DND-41 (cell line): ENCODE data around the gene SLX4IP.

Experiments used
- ATAC-seq: fragments of 200-7000 bp; cut with Tn5 transposase; 3 replicates; pipeline ENCODE4 v1.9.1; 2021; ENCODE audit warnings: low read depth; ENCODE audit not compliant: insufficient read depth
- DNase-seq: peaks from one replicate; pipeline ENCODE4 v3.0.0-alpha.2; 2020
- H2AFZ ChIP-seq: 2 replicates; pipeline ENCODE4 v1.6.0; 2012; ENCODE audit warnings: low read depth, low read length
- H3K27ac ChIP-seq: 2 replicates; pipeline ENCODE4 v1.5.1; 2012; ENCODE audit warnings: low read length, inconsistent platforms
- H3K27me3 ChIP-seq: fragments of 200-600 bp; sonication (generic); 2 replicates; pipeline ENCODE4 v1.6.0; 2012; ENCODE audit warnings: low read length, mild to moderate bottlenecking, inconsistent platforms; ENCODE audit not compliant: insufficient read depth, poor library complexity
- H3K36me3 ChIP-seq: 2 replicates; pipeline ENCODE4 v1.5.1; 2012; ENCODE audit warnings: low read length, inconsistent platforms; ENCODE audit not compliant: insufficient read depth
- H3K4me1 ChIP-seq: 2 replicates; pipeline ENCODE4 v1.5.1; 2012; ENCODE audit warnings: mild to moderate bottlenecking, low read length; ENCODE audit not compliant: insufficient read depth
- H3K4me2 ChIP-seq: 2 replicates; pipeline ENCODE4 v1.6.0; 2012; ENCODE audit warnings: mild to moderate bottlenecking, moderate library complexity, low read length, inconsistent platforms; ENCODE audit not compliant: insufficient read depth
- H3K4me3 ChIP-seq, 2 experiments: fragments of 200-600 bp in 1 of 2; shearing (Covaris generic) in 1 of 2; 2 replicates each; pipeline ENCODE4 v1.5.1; 2012 to 2016; ENCODE audit warnings: inconsistent platforms in 2 of 2, low read length in 2 of 2, mild to moderate bottlenecking in 2 of 2, low read depth in 1 of 2, moderate library complexity in 1 of 2
- H3K79me2 ChIP-seq: 2 replicates; pipeline ENCODE4 v1.6.0; 2012; ENCODE audit warnings: low read length, inconsistent platforms; ENCODE audit not compliant: insufficient read depth
- H3K9ac ChIP-seq: 2 replicates; pipeline ENCODE4 v1.6.0; 2012; ENCODE audit warnings: low read depth, mild to moderate bottlenecking, inconsistent platforms, low read length, moderate library complexity
- H3K9me3 ChIP-seq: 2 replicates; pipeline ENCODE4 v1.5.1; 2012; ENCODE audit warnings: low read length, moderate library complexity, mild to moderate bottlenecking, inconsistent platforms; ENCODE audit not compliant: insufficient read depth, severe bottlenecking
- H4K20me1 ChIP-seq: 2 replicates; pipeline ENCODE4 v1.6.0; 2012; ENCODE audit warnings: low read length; ENCODE audit not compliant: insufficient read depth
- EZH2 ChIP-seq: IDR thresholded peaks from 3 replicates; pipeline ENCODE4 v1.6.1; 2012; ENCODE audit warnings: borderline replicate concordance, low read depth, mild to moderate bottlenecking, moderate library complexity, low read length, inconsistent platforms; ENCODE audit not compliant: severe bottlenecking
- TF ChIP-seq, protein P1 (sequence below): IDR thresholded peaks from 2 replicates; pipeline ENCODE4 v1.5.1; 2012; ENCODE audit warnings: borderline replicate concordance, low read length, moderate library complexity, mild to moderate bottlenecking; ENCODE audit not compliant: poor library complexity, severe bottlenecking; ENCODE audit errors: extremely low read depth

The SLX4IP gene

DNA sequence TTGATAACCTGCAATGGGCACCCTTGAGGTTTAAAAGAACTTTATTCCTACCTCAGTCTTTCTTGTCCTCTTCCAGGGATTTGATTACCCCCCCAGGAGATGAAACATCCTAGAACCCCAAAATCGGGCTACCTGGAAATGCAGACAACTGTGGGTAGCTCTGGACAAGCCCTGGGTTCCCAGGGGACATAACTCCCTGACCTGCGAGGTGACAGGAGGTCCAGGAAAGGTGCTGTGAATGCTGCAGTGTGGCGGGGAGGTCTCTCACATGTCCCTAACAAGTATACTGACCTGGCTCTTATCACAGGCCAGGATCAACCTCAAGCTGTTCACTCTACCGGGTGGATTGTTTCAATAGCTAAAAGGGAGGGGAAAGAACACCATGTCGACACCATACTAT is 227.0 kb downstream of the SLX4IP start:
- Histone ChIP-seq H4K20me1 (no peaks in the 10 kb centered on the region), H3K27ac (no peak overlapping the region), H3K4me1 (no peaks in the 10 kb centered on the region), H3K4me2 (no peak overlapping the region), H3K27me3 (no peaks in the 10 kb centered on the region), H3K9me3 (no peaks in the 10 kb centered on the region), H3K4me3 (no peak overlapping the region), H2AFZ (no peak overlapping the region), H3K79me2 (no peaks in the 10 kb centered on the region), H3K36me3 (no peaks in the 10 kb centered on the region), H3K9ac (no peak overlapping the region)
- no peak for TF ChIP-seq EZH2
- TF ChIP-seq, protein P1, sequence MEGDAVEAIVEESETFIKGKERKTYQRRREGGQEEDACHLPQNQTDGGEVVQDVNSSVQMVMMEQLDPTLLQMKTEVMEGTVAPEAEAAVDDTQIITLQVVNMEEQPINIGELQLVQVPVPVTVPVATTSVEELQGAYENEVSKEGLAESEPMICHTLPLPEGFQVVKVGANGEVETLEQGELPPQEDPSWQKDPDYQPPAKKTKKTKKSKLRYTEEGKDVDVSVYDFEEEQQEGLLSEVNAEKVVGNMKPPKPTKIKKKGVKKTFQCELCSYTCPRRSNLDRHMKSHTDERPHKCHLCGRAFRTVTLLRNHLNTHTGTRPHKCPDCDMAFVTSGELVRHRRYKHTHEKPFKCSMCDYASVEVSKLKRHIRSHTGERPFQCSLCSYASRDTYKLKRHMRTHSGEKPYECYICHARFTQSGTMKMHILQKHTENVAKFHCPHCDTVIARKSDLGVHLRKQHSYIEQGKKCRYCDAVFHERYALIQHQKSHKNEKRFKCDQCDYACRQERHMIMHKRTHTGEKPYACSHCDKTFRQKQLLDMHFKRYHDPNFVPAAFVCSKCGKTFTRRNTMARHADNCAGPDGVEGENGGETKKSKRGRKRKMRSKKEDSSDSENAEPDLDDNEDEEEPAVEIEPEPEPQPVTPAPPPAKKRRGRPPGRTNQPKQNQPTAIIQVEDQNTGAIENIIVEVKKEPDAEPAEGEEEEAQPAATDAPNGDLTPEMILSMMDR, result no peak
- ATAC-seq, result no peak
- no peak for DNase-seq

GRCh38 chr20:10662661-10663458 is 227.8 kb downstream of the SLX4IP start:
- ATAC-seq, result no peak
- no peaks in the 10 kb centered on the region for H3K9me3 ChIP-seq
- no peak overlapping the region for H3K27ac ChIP-seq
- H3K4me3 ChIP-seq, result no peak overlapping the region
- H3K9ac ChIP-seq, result no peak overlapping the region
- no peaks in the 10 kb centered on the region for H3K36me3 ChIP-seq
- no peak for DNase-seq
- no peaks in the 10 kb centered on the region for H3K27me3 ChIP-seq
- no peak overlapping the region for H2AFZ ChIP-seq
- H3K4me1 ChIP-seq, result no peaks in the 10 kb centered on the region
- no peaks in the 10 kb centered on the region for H4K20me1 ChIP-seq
- H3K4me2 ChIP-seq, result no peak overlapping the region
- no peaks in the 10 kb centered on the region for H3K79me2 ChIP-seq
- no peak for TF ChIP-seq EZH2
- TF ChIP-seq, protein P1, result no peak

DNA sequence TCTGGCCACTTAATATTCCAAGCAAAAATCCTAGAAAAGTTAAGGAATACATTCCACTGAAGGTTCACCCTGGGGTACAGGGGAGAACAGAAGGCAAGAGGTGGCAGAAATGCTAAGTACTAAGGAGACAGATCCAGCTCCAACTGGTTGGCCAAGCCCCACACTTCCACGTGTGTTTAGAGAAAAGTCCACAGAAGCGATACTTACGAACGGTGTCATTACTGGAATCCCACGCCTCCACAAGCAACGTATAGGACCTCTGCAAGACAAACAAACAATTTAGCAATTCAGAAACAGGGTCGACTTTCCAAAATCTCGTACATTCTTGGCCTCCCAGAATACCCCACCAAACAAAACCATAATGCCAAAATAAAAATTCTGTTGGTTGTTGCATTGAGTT is 228.7 kb downstream of the SLX4IP start:
- no peaks in the 10 kb centered on the region for H3K79me2 ChIP-seq
- H4K20me1 ChIP-seq, result no peaks in the 10 kb centered on the region
- no peak overlapping the region for H3K4me2 ChIP-seq
- no peaks in the 10 kb centered on the region for H3K27me3 ChIP-seq
- no peak overlapping the region for H2AFZ ChIP-seq
- H3K36me3 ChIP-seq, result no peaks in the 10 kb centered on the region
- ATAC-seq (no peak), DNase-seq (no peak)
- no peak overlapping the region for H3K9ac ChIP-seq
- TF ChIP-seq, protein P1, result no peak
- no peak for TF ChIP-seq EZH2
- H3K4me1 ChIP-seq, result no peaks in the 10 kb centered on the region
- H3K4me3 ChIP-seq, result no peak overlapping the region
- no peak overlapping the region for H3K27ac ChIP-seq
- no peaks in the 10 kb centered on the region for H3K9me3 ChIP-seq
